Lower leg skin (tissue), 3 donors: ENCODE data around the gene RAD51B.

Experiments used
- CTCF ChIP-seq, 3 donors: fragments of 450-650 bp; IDR thresholded peaks; one replicate each; pipeline ENCODE4 v1.5.1; 2016; ENCODE audit warnings: antibody characterized with exemption in 3 of 3, mild to moderate bottlenecking in 3 of 3, moderate library complexity in 2 of 3
- POLR2A ChIP-seq, 2 donors: fragments of 450-650 bp; IDR thresholded peaks; one replicate each; pipeline ENCODE4 v1.6.1; 2016 to 2017; ENCODE audit warnings: antibody characterized with exemption in 2 of 2, mild to moderate bottlenecking in 1 of 2, moderate library complexity in 1 of 2

GRCh38 chr14:68623826-68624225, 804.2 kb downstream of the RAD51B start:
- TF ChIP-seq CTCF (IDR thresholded peaks at IDR 0.05): no peak
- TF ChIP-seq POLR2A (IDR thresholded peaks at IDR 0.05): no peak
